Astrocyte (in vitro differentiated cells and primary cell): ENCODE measurements around the gene PDZD2.

Experiments
- EZH2 ChIP-seq: IDR thresholded peaks from 2 replicates; pipeline ENCODE4 v1.6.1; 2012; ENCODE audit warnings: mild to moderate bottlenecking, low read length, inconsistent platforms; ENCODE audit not compliant: insufficient read depth
- TF ChIP-seq, protein P1 (sequence below): IDR thresholded peaks from 2 replicates; pipeline ENCODE4 v1.5.1; 2011; ENCODE audit warnings: low read depth, mild to moderate bottlenecking, inconsistent platforms, low read length, moderate library complexity; ENCODE audit not compliant: insufficient read depth

DNA sequence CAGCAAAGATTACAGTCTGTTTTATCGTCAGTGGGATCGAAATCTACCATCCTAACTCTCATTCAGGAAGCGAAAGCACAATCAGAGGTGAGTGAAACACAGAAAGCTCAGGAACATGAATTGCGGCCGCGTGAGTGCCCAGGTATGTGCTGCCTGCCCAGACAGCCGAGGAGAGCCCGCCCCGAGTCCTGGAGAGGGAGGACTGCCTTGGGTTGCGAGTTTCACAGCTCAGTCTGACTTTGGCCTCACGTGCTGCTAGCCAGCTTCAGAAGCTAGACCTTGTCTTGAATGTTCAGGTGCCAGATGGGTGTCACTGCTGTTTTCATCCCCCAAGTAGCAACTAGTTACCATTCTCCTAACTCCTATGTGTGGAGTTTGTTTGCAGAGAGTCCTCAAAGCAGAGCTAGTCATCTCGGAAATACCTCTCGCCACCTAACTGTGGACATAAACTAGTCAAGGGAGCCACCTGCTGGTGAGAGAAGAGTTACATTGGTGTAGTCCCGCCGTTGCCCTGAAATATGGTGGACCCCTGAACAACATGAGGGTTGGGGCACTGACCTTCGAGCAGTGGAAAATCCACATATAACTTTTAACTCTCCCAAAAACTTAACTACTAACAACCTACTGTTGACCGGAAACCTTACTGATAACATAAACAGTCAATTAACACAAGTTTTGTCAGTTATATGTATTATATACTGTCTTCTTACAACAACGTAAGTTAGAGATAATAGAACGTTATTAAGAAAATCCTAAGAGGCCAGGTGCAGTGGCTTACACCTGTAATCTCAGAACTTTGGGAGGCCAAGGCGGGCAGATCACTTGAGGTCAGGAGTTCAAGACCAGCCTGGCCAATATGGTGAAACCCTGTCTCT lies 454.2 kb downstream of the PDZD2 start:
- TF ChIP-seq, protein P1, sequence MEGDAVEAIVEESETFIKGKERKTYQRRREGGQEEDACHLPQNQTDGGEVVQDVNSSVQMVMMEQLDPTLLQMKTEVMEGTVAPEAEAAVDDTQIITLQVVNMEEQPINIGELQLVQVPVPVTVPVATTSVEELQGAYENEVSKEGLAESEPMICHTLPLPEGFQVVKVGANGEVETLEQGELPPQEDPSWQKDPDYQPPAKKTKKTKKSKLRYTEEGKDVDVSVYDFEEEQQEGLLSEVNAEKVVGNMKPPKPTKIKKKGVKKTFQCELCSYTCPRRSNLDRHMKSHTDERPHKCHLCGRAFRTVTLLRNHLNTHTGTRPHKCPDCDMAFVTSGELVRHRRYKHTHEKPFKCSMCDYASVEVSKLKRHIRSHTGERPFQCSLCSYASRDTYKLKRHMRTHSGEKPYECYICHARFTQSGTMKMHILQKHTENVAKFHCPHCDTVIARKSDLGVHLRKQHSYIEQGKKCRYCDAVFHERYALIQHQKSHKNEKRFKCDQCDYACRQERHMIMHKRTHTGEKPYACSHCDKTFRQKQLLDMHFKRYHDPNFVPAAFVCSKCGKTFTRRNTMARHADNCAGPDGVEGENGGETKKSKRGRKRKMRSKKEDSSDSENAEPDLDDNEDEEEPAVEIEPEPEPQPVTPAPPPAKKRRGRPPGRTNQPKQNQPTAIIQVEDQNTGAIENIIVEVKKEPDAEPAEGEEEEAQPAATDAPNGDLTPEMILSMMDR, result peak; percentile 77
- TF ChIP-seq EZH2, result no peak
